GM12872 (cell line): ENCODE measurements around the gene CCR7.

ENCODE experiments used
- TF ChIP-seq, protein P1 (sequence below): IDR thresholded peaks from 3 replicates; pipeline ENCODE4 v1.5.1; 2011; ENCODE audit warnings: low read depth, mild to moderate bottlenecking, low read length, moderate library complexity; ENCODE audit not compliant: insufficient read depth

The CCR7 gene

GRCh38 chr17:40535438-40535837, 29.8 kb downstream of the CCR7 start:
- TF ChIP-seq, protein P1, sequence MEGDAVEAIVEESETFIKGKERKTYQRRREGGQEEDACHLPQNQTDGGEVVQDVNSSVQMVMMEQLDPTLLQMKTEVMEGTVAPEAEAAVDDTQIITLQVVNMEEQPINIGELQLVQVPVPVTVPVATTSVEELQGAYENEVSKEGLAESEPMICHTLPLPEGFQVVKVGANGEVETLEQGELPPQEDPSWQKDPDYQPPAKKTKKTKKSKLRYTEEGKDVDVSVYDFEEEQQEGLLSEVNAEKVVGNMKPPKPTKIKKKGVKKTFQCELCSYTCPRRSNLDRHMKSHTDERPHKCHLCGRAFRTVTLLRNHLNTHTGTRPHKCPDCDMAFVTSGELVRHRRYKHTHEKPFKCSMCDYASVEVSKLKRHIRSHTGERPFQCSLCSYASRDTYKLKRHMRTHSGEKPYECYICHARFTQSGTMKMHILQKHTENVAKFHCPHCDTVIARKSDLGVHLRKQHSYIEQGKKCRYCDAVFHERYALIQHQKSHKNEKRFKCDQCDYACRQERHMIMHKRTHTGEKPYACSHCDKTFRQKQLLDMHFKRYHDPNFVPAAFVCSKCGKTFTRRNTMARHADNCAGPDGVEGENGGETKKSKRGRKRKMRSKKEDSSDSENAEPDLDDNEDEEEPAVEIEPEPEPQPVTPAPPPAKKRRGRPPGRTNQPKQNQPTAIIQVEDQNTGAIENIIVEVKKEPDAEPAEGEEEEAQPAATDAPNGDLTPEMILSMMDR: no peak

- TF ChIP-seq, protein P1: no peak
Observed at GRCh38 chr17:40534371-40535189, 30.7 kb downstream of the CCR7 start.

- TF ChIP-seq, protein P1: no peak
Observed at GRCh38 chr17:40533896-40534295, 31.4 kb downstream of the CCR7 start.

DNA sequence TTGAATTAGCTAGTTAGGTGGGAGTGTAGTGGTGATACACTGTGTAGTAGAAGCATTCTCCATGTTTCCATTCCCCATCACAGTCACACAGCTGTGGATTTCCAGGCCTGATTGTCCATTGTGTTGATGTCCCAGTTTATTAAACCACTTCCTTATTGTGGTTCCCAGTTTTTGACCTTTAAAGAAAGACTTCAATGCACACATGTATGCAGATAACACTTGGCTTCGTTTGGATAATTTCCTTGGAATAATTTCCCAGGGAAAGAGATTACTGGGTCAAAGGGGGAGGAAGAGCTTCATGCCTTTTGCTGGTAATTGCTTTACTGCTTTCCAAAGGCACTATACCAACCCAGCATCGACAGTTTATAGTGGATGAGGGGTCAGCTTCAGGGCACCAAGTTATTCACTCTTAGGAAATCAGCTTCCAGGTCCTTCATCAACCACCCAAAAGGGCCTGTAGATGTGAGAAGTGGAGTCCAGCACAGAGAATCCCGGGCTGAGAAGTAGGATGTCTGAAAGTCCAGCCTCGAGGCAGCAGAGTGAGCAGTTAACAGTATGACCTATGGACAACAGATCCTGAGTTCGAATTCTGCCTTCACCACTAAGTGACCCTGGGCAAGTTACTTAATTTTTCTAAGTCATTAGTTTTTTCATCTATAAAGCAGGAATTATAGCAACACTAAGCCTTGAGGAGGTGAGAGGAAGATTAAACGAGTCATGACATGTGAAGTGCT, 32.6 kb downstream of the CCR7 start:
- TF ChIP-seq, protein P1: no peak

GRCh38 chr17:40531051-40531991, 34.0 kb downstream of the CCR7 start:
- TF ChIP-seq, protein P1: no peak

DNA sequence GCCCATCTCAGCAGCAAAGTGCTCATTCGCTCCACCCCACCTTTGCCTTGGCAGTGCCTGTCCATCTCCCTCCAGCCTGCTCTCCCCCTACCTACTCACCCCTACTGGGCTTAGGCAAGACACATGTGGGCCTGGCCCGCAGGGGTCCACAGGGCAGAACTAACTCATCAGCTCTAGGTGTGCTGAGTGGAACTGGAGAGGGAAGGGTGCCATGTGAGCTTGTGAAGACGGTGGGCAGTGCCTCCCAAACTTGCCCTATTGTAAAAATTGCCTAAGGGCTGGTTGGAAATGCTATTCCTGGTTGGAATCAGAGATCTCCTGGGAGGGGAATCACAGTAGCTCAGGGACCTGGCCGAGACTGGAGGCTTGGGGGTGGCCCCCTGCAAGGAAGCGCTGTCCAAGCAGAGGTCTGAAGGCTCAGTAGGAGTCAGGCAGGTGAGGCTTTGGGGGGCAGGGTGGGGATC, 34.7 kb downstream of the CCR7 start:
- TF ChIP-seq, protein P1: no peak
